Stimulated activated naive CD8-positive, alpha-beta T cell treated with anti-CD3 and anti-CD28 coated beads, Interleukin-15, Interleukin-2, amounts not matched to agents 100 ng/mL and 50 ng/mL, for 24 hours (primary cell): ENCODE measurements around the gene CHRNB2.

ENCODE experiments used
- H3K27ac Mint-ChIP-seq: one replicate; pipeline ENCODE4 v1.8.0; 2021; ENCODE audit warnings: mild to moderate bottlenecking, mixed read lengths
- H3K27me3 Mint-ChIP-seq: one replicate; pipeline ENCODE4 v1.8.0; 2021; ENCODE audit warnings: mixed read lengths
- H3K36me3 Mint-ChIP-seq: one replicate; pipeline ENCODE4 v1.8.0; 2021; ENCODE audit warnings: low read depth, mixed read lengths
- H3K4me1 Mint-ChIP-seq: one replicate; pipeline ENCODE4 v1.8.0; 2021; ENCODE audit warnings: low read depth, mixed read lengths
- H3K4me3 Mint-ChIP-seq: one replicate; pipeline ENCODE4 v1.8.0; 2021; ENCODE audit warnings: mild to moderate bottlenecking, mixed read lengths
- H3K9me3 Mint-ChIP-seq: one replicate; pipeline ENCODE4 v1.8.0; 2021; ENCODE audit warnings: mixed read lengths

The CHRNB2 gene

GRCh38 chr1:154583773-154584172 lies 16.2 kb downstream of the CHRNB2 start:
- Mint-ChIP-seq H3K36me3 (peaks cover 79% of the 10 kb centered on the region), H3K4me3 (no peak overlapping the region), H3K4me1 (no peaks in the 10 kb centered on the region), H3K27me3 (no peaks in the 10 kb centered on the region), H3K9me3 (no peaks in the 10 kb centered on the region), H3K27ac (peak overlapping the region; percentile 37)

- H3K9me3 Mint-ChIP-seq: no peaks in the 10 kb centered on the region
- H3K27me3 Mint-ChIP-seq: no peaks in the 10 kb centered on the region
- no peak overlapping the region for H3K4me3 Mint-ChIP-seq
- H3K27ac Mint-ChIP-seq: no peak overlapping the region
- H3K4me1 Mint-ChIP-seq: no peaks in the 10 kb centered on the region
- peaks cover 83% of the 10 kb centered on the region for H3K36me3 Mint-ChIP-seq
Observed at GRCh38 chr1:154584267-154584994, 16.9 kb downstream of the CHRNB2 start.

- Mint-ChIP-seq H3K27me3 (no peaks in the 10 kb centered on the region), H3K27ac (no peak overlapping the region), H3K4me1 (peaks cover 8% of the 10 kb centered on the region), H3K36me3 (peaks cover 88% of the 10 kb centered on the region), H3K4me3 (no peak overlapping the region), H3K9me3 (no peaks in the 10 kb centered on the region)
Observed at GRCh38 chr1:154586231-154586630, 18.7 kb downstream of the CHRNB2 start.

GRCh38 chr1:154586641-154587040 lies 19.1 kb downstream of the CHRNB2 start:
- H3K27me3 Mint-ChIP-seq: no peaks in the 10 kb centered on the region
- peaks cover 92% of the 10 kb centered on the region for H3K36me3 Mint-ChIP-seq
- peak overlapping the region; percentile 46 for H3K27ac Mint-ChIP-seq
- H3K4me3 Mint-ChIP-seq: no peak overlapping the region
- H3K9me3 Mint-ChIP-seq: no peaks in the 10 kb centered on the region
- H3K4me1 Mint-ChIP-seq: peaks cover 8% of the 10 kb centered on the region

GRCh38 chr1:154589780-154590179 lies 22.2 kb downstream of the CHRNB2 start:
- Mint-ChIP-seq H3K27ac (peak overlapping the region; percentile 42), H3K36me3 (peaks cover 93% of the 10 kb centered on the region)

GRCh38 chr1:154590756-154591155 lies 23.2 kb downstream of the CHRNB2 start:
- Mint-ChIP-seq H3K36me3 (peaks cover 88% of the 10 kb centered on the region), H3K4me3 (no peak overlapping the region), H3K9me3 (no peaks in the 10 kb centered on the region), H3K27ac (no peak overlapping the region), H3K4me1 (peaks cover 8% of the 10 kb centered on the region), H3K27me3 (no peaks in the 10 kb centered on the region)

More at GRCh38 chr1:154589780-154590179, 22.2 kb downstream of the CHRNB2 start:
- H3K9me3 Mint-ChIP-seq: no peaks in the 10 kb centered on the region
- no peak overlapping the region for H3K4me3 Mint-ChIP-seq
- H3K4me1 Mint-ChIP-seq: peaks cover 8% of the 10 kb centered on the region
- no peaks in the 10 kb centered on the region for H3K27me3 Mint-ChIP-seq

- Mint-ChIP-seq H3K27me3 (no peaks in the 10 kb centered on the region), H3K36me3 (peaks cover 87% of the 10 kb centered on the region)
Observed at GRCh38 chr1:154591206-154591605, 23.6 kb downstream of the CHRNB2 start.

GRCh38 chr1:154593390-154593789 lies 25.8 kb downstream of the CHRNB2 start:
- Mint-ChIP-seq H3K27ac (peak overlapping the region; percentile 17), H3K36me3 (peaks cover 85% of the 10 kb centered on the region), H3K4me1 (peaks cover 8% of the 10 kb centered on the region), H3K4me3 (no peak overlapping the region), H3K27me3 (no peaks in the 10 kb centered on the region), H3K9me3 (no peaks in the 10 kb centered on the region)

More at GRCh38 chr1:154591206-154591605, 23.6 kb downstream of the CHRNB2 start:
- Mint-ChIP-seq H3K4me3 (no peak overlapping the region), H3K27ac (peak overlapping the region; percentile 79), H3K4me1 (peaks cover 8% of the 10 kb centered on the region), H3K9me3 (no peaks in the 10 kb centered on the region)

GRCh38 chr1:154594811-154595210 lies 27.2 kb downstream of the CHRNB2 start:
- Mint-ChIP-seq H3K27ac (no peak overlapping the region), H3K36me3 (peaks cover 82% of the 10 kb centered on the region), H3K27me3 (no peaks in the 10 kb centered on the region), H3K4me1 (peaks cover 16% of the 10 kb centered on the region), H3K4me3 (no peak overlapping the region), H3K9me3 (no peaks in the 10 kb centered on the region)

- Mint-ChIP-seq H3K27ac (no peak overlapping the region), H3K36me3 (peaks cover 84% of the 10 kb centered on the region), H3K4me3 (no peak overlapping the region), H3K4me1 (peaks cover 18% of the 10 kb centered on the region), H3K27me3 (no peaks in the 10 kb centered on the region), H3K9me3 (no peaks in the 10 kb centered on the region)
Observed at GRCh38 chr1:154595621-154596020, 28.0 kb downstream of the CHRNB2 start.

- H3K36me3 Mint-ChIP-seq: peaks cover 79% of the 10 kb centered on the region
- H3K27me3 Mint-ChIP-seq: no peaks in the 10 kb centered on the region
- peaks cover 52% of the 10 kb centered on the region for H3K4me1 Mint-ChIP-seq
- H3K9me3 Mint-ChIP-seq: no peaks in the 10 kb centered on the region
- H3K27ac Mint-ChIP-seq: peak overlapping the region; percentile 47
- no peak overlapping the region for H3K4me3 Mint-ChIP-seq
Observed at GRCh38 chr1:154598871-154599635, 31.5 kb downstream of the CHRNB2 start.

- peak overlapping the region; percentile 73 for H3K27ac Mint-ChIP-seq
- no peak overlapping the region for H3K4me3 Mint-ChIP-seq
- H3K9me3 Mint-ChIP-seq: no peaks in the 10 kb centered on the region
- no peaks in the 10 kb centered on the region for H3K27me3 Mint-ChIP-seq
- peaks cover 58% of the 10 kb centered on the region for H3K4me1 Mint-ChIP-seq
- peaks cover 77% of the 10 kb centered on the region for H3K36me3 Mint-ChIP-seq
Observed at GRCh38 chr1:154599658-154600057, 32.1 kb downstream of the CHRNB2 start.

- Mint-ChIP-seq H3K27ac (peak overlapping the region; percentile 83), H3K27me3 (no peaks in the 10 kb centered on the region), H3K36me3 (peaks cover 65% of the 10 kb centered on the region), H3K4me1 (peaks cover 83% of the 10 kb centered on the region), H3K9me3 (no peaks in the 10 kb centered on the region), H3K4me3 (no peak overlapping the region)
Observed at GRCh38 chr1:154603317-154603716, 35.7 kb downstream of the CHRNB2 start.

- H3K4me1 Mint-ChIP-seq: peaks cover 87% of the 10 kb centered on the region
- peaks cover 47% of the 10 kb centered on the region for H3K36me3 Mint-ChIP-seq
- H3K27ac Mint-ChIP-seq: peak overlapping the region; percentile 83
- no peaks in the 10 kb centered on the region for H3K9me3 Mint-ChIP-seq
- peak overlapping the region; percentile 19 for H3K4me3 Mint-ChIP-seq
- H3K27me3 Mint-ChIP-seq: no peaks in the 10 kb centered on the region
Observed at GRCh38 chr1:154605534-154605933, 38.0 kb downstream of the CHRNB2 start.

- H3K9me3 Mint-ChIP-seq: no peaks in the 10 kb centered on the region
- H3K36me3 Mint-ChIP-seq: peaks cover 30% of the 10 kb centered on the region
- peak overlapping the region; percentile 100 for H3K27ac Mint-ChIP-seq
Observed at GRCh38 chr1:154607106-154607608, 39.6 kb downstream of the CHRNB2 start.

More at GRCh38 chr1:154607106-154607608, 39.6 kb downstream of the CHRNB2 start:
- H3K27me3 Mint-ChIP-seq: no peaks in the 10 kb centered on the region
- peak overlapping the region; percentile 99 for H3K4me3 Mint-ChIP-seq
- H3K4me1 Mint-ChIP-seq: peaks cover 87% of the 10 kb centered on the region
